ENCODE results near the gene HDLBP.

- TF ChIP-seq SIN3A (IDR thresholded peaks at IDR 0.05; ENCODE audit: borderline replicate concordance, insufficient read depth, low read length) = no peak
- TF ChIP-seq POLR2AphosphoS5 (IDR thresholded peaks at IDR 0.05; ENCODE audit: low read depth, low read length) = no peak
- TF ChIP-seq REST (IDR thresholded peaks at IDR 0.05; ENCODE audit: insufficient read depth in 1 of 2, low read depth in 2 of 2, low read length in 2 of 2) = no peak
Observed at GRCh38 chr2:241242306-241242705, 73.2 kb downstream of the HDLBP start.

Measured in PFSK-1 (cell line).